Naive B cell (primary cell): ENCODE results near the gene TDRD15. TPM values are rescaled to one million over a fixed set of nuclear protein-coding genes. Genes with fewer than 3 reads are reported as not detected.
A peak's percentile ranks its signal among the peaks of the same experiment; 100 is the strongest.
"Not testable (repeated sequence)": the region's sequence is repeated elsewhere in the genome, so short reads cannot be mapped to it uniquely, and the experiment has no call there.

Source experiments
- ATAC-seq, 2 donors: fragments of 150-1000 bp; cut with Tn5 transposase; 2 replicates each; pipeline ENCODE4 v1.10.0; 2021; ENCODE audit warnings: low read depth in 2 of 2, mild to moderate bottlenecking in 2 of 2, moderate library complexity in 2 of 2
- DNase-seq: peaks from one replicate; pipeline ENCODE4 v3.0.0; 2022
- H3K27ac Mint-ChIP-seq, 6 donors: one replicate each; pipeline ENCODE4 v1.8.0; 2020 to 2022; ENCODE audit warnings: mild to moderate bottlenecking in 6 of 6, mixed read lengths in 6 of 6, moderate library complexity in 5 of 6, inconsistent platforms in 2 of 6
- H3K27me3 Mint-ChIP-seq, 3 donors: one replicate each; pipeline ENCODE4 v1.8.0; 2021 to 2022; ENCODE audit warnings: mixed read lengths in 3 of 3, mild to moderate bottlenecking in 1 of 3
- H3K36me3 Mint-ChIP-seq, 2 donors: one replicate each; pipeline ENCODE4 v1.8.0; 2020 to 2022; ENCODE audit warnings: mixed read lengths in 2 of 2, inconsistent platforms in 1 of 2, mild to moderate bottlenecking in 1 of 2
- H3K4me1 Mint-ChIP-seq, 3 donors: one replicate each; pipeline ENCODE4 v1.8.0; 2020 to 2022; ENCODE audit warnings: mixed read lengths in 3 of 3, inconsistent platforms in 1 of 3, mild to moderate bottlenecking in 1 of 3, moderate library complexity in 1 of 3
- H3K4me3 Mint-ChIP-seq, 8 donors: one replicate each; pipeline ENCODE4 v1.8.0; 2020 to 2022; ENCODE audit warnings: mild to moderate bottlenecking in 8 of 8, mixed read lengths in 8 of 8, moderate library complexity in 8 of 8, inconsistent platforms in 2 of 8
- H3K9me3 Mint-ChIP-seq, 7 donors: one replicate each; pipeline ENCODE4 v1.8.0; 2020 to 2022; ENCODE audit warnings: mixed read lengths in 7 of 7, mild to moderate bottlenecking in 5 of 7, inconsistent platforms in 2 of 7, moderate library complexity in 1 of 7
- polyA plus RNA-seq, 6 donors: library from polyadenylated mRNA; unstranded; fragments of 300-500 nt; fragmentation: Illumina TruSeq; gene quantifications; one replicate each; pipeline ENCODE4 v1.2.3, GENCODE V29; 2021; ENCODE audit warnings: low read depth in 6 of 6

The TDRD15 gene
- under 1 TPM in 2 of 6 donors, not detected in 4; 0.07 to 0.09 TPM for polyA plus RNA-seq

- ATAC-seq (no peak), DNase-seq (no peak)
- Mint-ChIP-seq H3K9me3 (no peaks in the 10 kb centered on the region), H3K36me3 (no peaks in the 10 kb centered on the region), H3K4me1 (no peaks in the 10 kb centered on the region), H3K27me3 (peaks cover 0 to 12% (median 12%) of the 10 kb centered on the region in 3 donors), H3K4me3 (no peak within 1 kb of the TSS), H3K27ac (no peak within 1 kb of the TSS)
Measured at GRCh38 chr2:21123473-21124393, at the start of gene TDRD15. Gene TDRD15 (plus strand): TSS chr2:21123968. CDS start chr2:21137468, 13,500 bp downstream.

- Mint-ChIP-seq H3K9me3 (peaks cover 4 to 28% (median 10%) of the 10 kb centered on the region in 7 donors), H3K4me3 (no peak overlapping the region), H3K27ac (no peak overlapping the region), H3K4me1 (no peaks in the 10 kb centered on the region), H3K27me3 (peaks cover 0 to 11% (median 7%) of the 10 kb centered on the region in 3 donors), H3K36me3 (no peaks in the 10 kb centered on the region)
- ATAC-seq (no peak), DNase-seq (no peak)
Measured at GRCh38 chr2:21078296-21078695, 45.5 kb upstream of the TDRD15 start.

- peaks cover 0 to 7% (median 2%) of the 10 kb centered on the region in 3 donors for H3K27me3 Mint-ChIP-seq
- ATAC-seq (no peak), DNase-seq (no peak)
- H3K36me3 Mint-ChIP-seq, result no peaks in the 10 kb centered on the region
- no peaks in the 10 kb centered on the region for H3K4me1 Mint-ChIP-seq
- H3K4me3 Mint-ChIP-seq, result no peak overlapping the region
- peaks cover 1 to 14% (median 5%) of the 10 kb centered on the region in 7 donors for H3K9me3 Mint-ChIP-seq
- no peak overlapping the region for H3K27ac Mint-ChIP-seq
Measured at GRCh38 chr2:21083482-21083881, 40.3 kb upstream of the TDRD15 start.

- Mint-ChIP-seq H3K36me3 (no peaks in the 10 kb centered on the region), H3K4me3 (no peak overlapping the region), H3K27me3 (peaks cover 0 to 7% (median 0%) of the 10 kb centered on the region in 3 donors), H3K27ac (no peak overlapping the region), H3K4me1 (no peaks in the 10 kb centered on the region), H3K9me3 (peaks cover 0 to 9% (median 4%) of the 10 kb centered on the region in 7 donors)
- ATAC-seq (no peak), DNase-seq (no peak)
Measured at GRCh38 chr2:21084401-21084800, 39.4 kb upstream of the TDRD15 start.

GRCh38 chr2:21092308-21092869 is 31.4 kb upstream of the TDRD15 start:
- H3K27ac Mint-ChIP-seq, result no peak overlapping the region
- H3K4me3 Mint-ChIP-seq, result no peak overlapping the region
- no peaks in the 10 kb centered on the region for H3K9me3 Mint-ChIP-seq
- no peak for ATAC-seq
- no peaks in the 10 kb centered on the region for H3K4me1 Mint-ChIP-seq
- peaks cover 0 to 27% (median 19%) of the 10 kb centered on the region in 3 donors for H3K27me3 Mint-ChIP-seq
- H3K36me3 Mint-ChIP-seq, result no peaks in the 10 kb centered on the region
- DNase-seq, result no peak

GRCh38 chr2:21095178-21095577 is 28.6 kb upstream of the TDRD15 start:
- Mint-ChIP-seq H3K4me1 (no peaks in the 10 kb centered on the region), H3K27ac (no peak overlapping the region), H3K36me3 (no peaks in the 10 kb centered on the region), H3K27me3 (peaks cover 0 to 27% (median 19%) of the 10 kb centered on the region in 3 donors), H3K4me3 (no peak overlapping the region), H3K9me3 (no peaks in the 10 kb centered on the region)
- DNase-seq (no peak), ATAC-seq (no peak)

- no peak for ATAC-seq
- Mint-ChIP-seq H3K4me3 (no peak overlapping the region), H3K27me3 (peaks cover 0 to 27% (median 19%) of the 10 kb centered on the region in 3 donors)
Measured at GRCh38 chr2:21095714-21096113, 28.1 kb upstream of the TDRD15 start.

GRCh38 chr2:21096458-21096857 is 27.3 kb upstream of the TDRD15 start:
- Mint-ChIP-seq H3K36me3 (no peaks in the 10 kb centered on the region), H3K9me3 (no peaks in the 10 kb centered on the region), H3K27ac (no peak overlapping the region), H3K4me3 (no peak overlapping the region), H3K4me1 (no peaks in the 10 kb centered on the region), H3K27me3 (peaks cover 0 to 27% (median 19%) of the 10 kb centered on the region in 3 donors)
- DNase-seq (no peak), ATAC-seq (no peak)

More at GRCh38 chr2:21095714-21096113, 28.1 kb upstream of the TDRD15 start:
- H3K36me3 Mint-ChIP-seq, result no peaks in the 10 kb centered on the region
- no peak overlapping the region for H3K27ac Mint-ChIP-seq
- H3K4me1 Mint-ChIP-seq, result no peaks in the 10 kb centered on the region
- H3K9me3 Mint-ChIP-seq, result no peaks in the 10 kb centered on the region
- DNase-seq, result no peak

- no peak overlapping the region for H3K4me3 Mint-ChIP-seq
- no peaks in the 10 kb centered on the region for H3K36me3 Mint-ChIP-seq
- no peaks in the 10 kb centered on the region for H3K4me1 Mint-ChIP-seq
- H3K9me3 Mint-ChIP-seq, result no peaks in the 10 kb centered on the region
- ATAC-seq, result no peak
- H3K27me3 Mint-ChIP-seq, result peaks cover 0 to 27% (median 18%) of the 10 kb centered on the region in 3 donors
- no peak overlapping the region for H3K27ac Mint-ChIP-seq
- no peak for DNase-seq
Measured at GRCh38 chr2:21097331-21097730, 26.4 kb upstream of the TDRD15 start.

GRCh38 chr2:21098294-21098693 is 25.5 kb upstream of the TDRD15 start:
- ATAC-seq, result no peak
- peaks cover 0 to 18% (median 10%) of the 10 kb centered on the region in 3 donors for H3K27me3 Mint-ChIP-seq
- H3K27ac Mint-ChIP-seq, result no peak overlapping the region

GRCh38 chr2:21099281-21099907 is 24.4 kb upstream of the TDRD15 start:
- Mint-ChIP-seq H3K9me3 (no peaks in the 10 kb centered on the region), H3K27me3 (peaks cover 0 to 14% (median 13%) of the 10 kb centered on the region in 3 donors), H3K4me1 (no peaks in the 10 kb centered on the region), H3K4me3 (no peak overlapping the region), H3K27ac (no peak overlapping the region), H3K36me3 (no peaks in the 10 kb centered on the region)
- ATAC-seq (no peak), DNase-seq (no peak)

More at GRCh38 chr2:21098294-21098693, 25.5 kb upstream of the TDRD15 start:
- no peaks in the 10 kb centered on the region for H3K4me1 Mint-ChIP-seq
- no peaks in the 10 kb centered on the region for H3K36me3 Mint-ChIP-seq
- no peaks in the 10 kb centered on the region for H3K9me3 Mint-ChIP-seq
- H3K4me3 Mint-ChIP-seq, result no peak overlapping the region
- no peak for DNase-seq

GRCh38 chr2:21101514-21102155 is 22.1 kb upstream of the TDRD15 start:
- not testable (repeated sequence) for ATAC-seq, DNase-seq, H3K9me3 Mint-ChIP-seq, H3K36me3 Mint-ChIP-seq, H3K27me3 Mint-ChIP-seq, H3K4me1 Mint-ChIP-seq
- H3K27ac Mint-ChIP-seq, result peak overlapping the region in 1 of 6 donors; percentile 41
- peak overlapping the region in 2 of 8 donors; percentile 24 to 76 for H3K4me3 Mint-ChIP-seq

GRCh38 chr2:21102356-21102755 is 21.4 kb upstream of the TDRD15 start:
- H3K4me3 Mint-ChIP-seq, result no peak overlapping the region
- peaks cover 0 to 3% (median 0%) of the 10 kb centered on the region in 3 donors for H3K27me3 Mint-ChIP-seq
- no peak overlapping the region for H3K27ac Mint-ChIP-seq
- no peaks in the 10 kb centered on the region for H3K36me3 Mint-ChIP-seq
- no peak for ATAC-seq
- H3K9me3 Mint-ChIP-seq, result no peaks in the 10 kb centered on the region
- no peaks in the 10 kb centered on the region for H3K4me1 Mint-ChIP-seq
- no peak for DNase-seq
